ENCODE results near the gene KDM4C. TPM values are rescaled to one million over a fixed set of nuclear protein-coding genes. Genes with fewer than 3 reads are reported as not detected.

KDM4C gene
- total and polyA plus RNA-seq, 2 of the 4 experiments (the other 2 are of a cell fraction), result 11.8 to 23.8 TPM

DNA sequence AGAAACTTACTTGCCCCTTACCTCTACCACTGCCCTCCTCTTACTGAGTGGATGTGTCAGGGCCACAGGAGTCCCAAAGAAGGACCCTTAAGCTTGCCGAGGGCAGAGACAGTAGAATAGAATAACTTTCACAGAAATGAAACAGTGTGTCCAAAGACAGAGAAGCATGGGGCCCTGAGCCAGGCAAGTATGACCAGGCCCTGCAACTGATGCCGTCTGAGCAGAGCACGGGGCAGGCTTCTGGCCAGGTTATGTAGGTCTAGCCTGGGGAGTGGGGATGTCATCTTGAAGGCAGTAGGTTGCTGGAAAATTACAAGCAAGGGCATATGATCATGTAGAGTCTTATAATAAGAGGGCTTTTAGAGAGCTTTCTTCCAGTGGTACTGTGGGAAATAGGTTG, 415.4 kb downstream of the KDM4C start:
- Histone ChIP-seq H2BK5ac (ENCODE audit: low read depth, low read length, poor library complexity, severe bottlenecking) (no peak overlapping the region), H3K79me1 (ENCODE audit: low read depth in 1 of 2, low read length in 2 of 2) (no peaks in the 10 kb centered on the region), H2AK9ac (replicated peaks; ENCODE audit: low read depth, low read length, poor library complexity) (no peak overlapping the region), H2AFZ (replicated peaks; ENCODE audit: low read length, poor library complexity) (no peak overlapping the region), H3K4me3 (ENCODE audit: insufficient read depth, low read depth, low read length) (no peak overlapping the region), H3K9me1 (ENCODE audit: insufficient read depth, low read length) (peaks cover 4% of the 10 kb centered on the region; the same call in 1 of the 2 replicates), H4K20me1 (ENCODE audit: insufficient read depth, low read length) (no peaks in the 10 kb centered on the region), H2BK20ac (ENCODE audit: low read depth, low read length) (no peak overlapping the region), H3K27ac (ENCODE audit: insufficient read depth, low read length) (no peak overlapping the region), H2AK5ac (ENCODE audit: low read depth, low read length) (no peak overlapping the region), H3K4me2 (ENCODE audit: low read depth, low read length) (no peak overlapping the region), H3K27me3 (ENCODE audit: control insufficient read depth, insufficient read depth, low read length) (no peaks in the 10 kb centered on the region), H3K4me1 (ENCODE audit: control insufficient read depth, insufficient read depth, low read length) (peaks cover 2% of the 10 kb centered on the region; the same call in 1 of the 2 replicates), H3K4ac (ENCODE audit: low read depth, low read length) (no peak overlapping the region), H2BK120ac (ENCODE audit: low read depth, low read length) (no peak overlapping the region), H3K36me3 (ENCODE audit: control insufficient read depth, insufficient read depth, low read length) (peaks cover 2% of the 10 kb centered on the region; the same call in 1 of the 2 replicates), H3K9ac (ENCODE audit: low read depth, low read length) (no peak overlapping the region), H3K56ac (ENCODE audit: extremely low read depth, insufficient read depth, low read length) (no peak overlapping the region), H3K9me3 (ENCODE audit: control insufficient read depth, insufficient read depth, low read length) (no peaks in the 10 kb centered on the region), H4K8ac (ENCODE audit: low read depth in 2 of 2, low read length in 2 of 2) (no peak overlapping the region), H3K14ac (replicated peaks; ENCODE audit: low read depth, low read length) (no peak overlapping the region), H3K23ac (ENCODE audit: low read depth, low read length) (no peak overlapping the region), H2BK15ac (ENCODE audit: low read depth, low read length) (no peak overlapping the region), H4K5ac (ENCODE audit: low read depth, low read length) (no peak overlapping the region), H4K91ac (ENCODE audit: insufficient read depth, low read depth, low read length) (no peak overlapping the region), H3K18ac (ENCODE audit: low read depth, low read length) (no peak overlapping the region)
- ATAC-seq (ENCODE audit: low read depth), result no peak
- TF ChIP-seq POLR2A (IDR thresholded peaks at IDR 0.05; ENCODE audit: low read depth, low read length), result no peak
- no peak for TF ChIP-seq MAFK (IDR thresholded peaks at IDR 0.05; ENCODE audit: low read depth, low read length)
- TF ChIP-seq CEBPB (IDR thresholded peaks at IDR 0.05; ENCODE audit: low read depth, low read length), result no peak
- TF ChIP-seq RCOR1 (IDR thresholded peaks at IDR 0.05; ENCODE audit: insufficient replicate concordance, low read length), result no peak
- 80% methylated on average over 1 of the region's 3 CpGs; no CpG with 5 or more reads in 1 of the 2 experiments for WGBS, 2 experiments (ENCODE audit: extremely low coverage in 2 of 2, insufficient read length in 1 of 2)
- CTCF ChIA-PET, result interaction anchor here (0.7 kb wide), 1 partner anchor 216 kb away, joined by 3 read pairs; no protein-coding TSS in a partner anchor
- BruUV-seq (replicated peaks), result no TSS peak
- DNase-seq, result no peak
- POLR2A ChIA-PET (ENCODE audit: unreplicated experiment), result no interaction called here
- in situ Hi-C loops (cut with MboI; ENCODE audit: low sequenced_read_pairs), result no loop called here
- dilution Hi-C loops (cut with HindIII; ENCODE audit: low sequenced_read_pairs, unreplicated experiment), result no loop called here
- intact Hi-C loops (cut with micrococcal nuclease), result no loop called here
